ENCODE results near the gene KLHL41. TPM values are rescaled to one million over a fixed set of nuclear protein-coding genes. Genes with fewer than 3 reads are reported as not detected.
A peak's percentile ranks its signal among the peaks of the same experiment; 100 is the strongest.
"Not testable (repeated sequence)": the region's sequence is repeated elsewhere in the genome, so short reads cannot be mapped to it uniquely, and the experiment has no call there.

The KLHL41 gene
- total RNA-seq, 1 experiment from 2014 or later, result 0.51 TPM

DNA sequence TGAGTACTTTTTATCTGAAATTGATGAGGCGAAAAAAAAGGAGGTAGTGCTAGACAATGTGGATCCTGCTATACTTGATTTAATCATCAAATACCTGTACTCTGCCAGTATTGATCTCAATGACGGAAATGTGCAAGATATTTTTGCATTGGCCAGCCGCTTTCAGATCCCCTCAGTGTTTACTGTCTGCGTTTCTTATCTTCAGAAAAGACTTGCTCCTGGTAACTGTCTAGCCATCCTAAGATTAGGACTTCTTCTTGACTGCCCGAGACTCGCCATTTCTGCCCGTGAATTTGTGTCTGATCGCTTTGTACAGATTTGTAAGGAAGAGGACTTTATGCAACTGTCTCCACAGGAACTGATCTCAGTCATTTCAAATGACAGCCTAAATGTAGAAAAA lies 453 bp downstream of the KLHL41 start:
- DNase-seq (ENCODE audit: low read depth), result no peak

DNA sequence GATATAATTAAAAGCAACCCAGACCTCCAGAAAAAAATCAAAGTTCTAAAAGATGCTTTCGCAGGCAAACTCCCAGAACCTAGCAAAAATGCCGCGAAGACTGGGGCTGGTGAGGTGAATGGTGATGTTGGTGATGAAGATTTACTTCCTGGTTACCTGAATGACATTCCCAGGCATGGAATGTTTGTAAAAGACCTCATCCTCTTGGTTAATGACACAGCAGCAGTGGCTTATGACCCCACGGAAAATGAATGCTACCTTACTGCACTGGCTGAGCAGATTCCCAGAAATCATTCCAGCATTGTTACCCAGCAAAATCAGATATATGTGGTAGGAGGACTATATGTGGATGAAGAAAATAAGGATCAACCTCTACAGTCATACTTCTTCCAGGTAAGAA lies 994 bp downstream of the KLHL41 start:
- DNase-seq (ENCODE audit: low read depth), result no peak

DNA sequence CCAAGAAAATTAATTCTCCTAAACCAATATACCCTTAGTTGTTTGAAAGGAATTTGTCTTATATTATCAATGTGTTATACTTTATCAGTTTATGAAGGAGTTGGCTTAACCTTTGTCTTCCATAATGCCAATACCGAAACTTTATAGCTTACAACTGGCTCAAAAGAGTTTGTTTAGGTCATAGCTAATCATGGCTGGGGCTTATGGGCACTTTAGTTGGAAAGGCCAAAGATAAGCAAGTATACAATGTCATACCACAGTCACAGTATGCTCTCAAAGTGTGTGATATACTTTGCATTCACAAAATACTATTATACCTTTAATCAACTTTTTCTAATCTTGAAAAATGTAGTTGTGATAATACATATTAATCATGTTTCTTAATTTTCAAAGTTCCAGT lies 2.3 kb downstream of the KLHL41 start:
- no peak for DNase-seq (ENCODE audit: low read depth)

DNA sequence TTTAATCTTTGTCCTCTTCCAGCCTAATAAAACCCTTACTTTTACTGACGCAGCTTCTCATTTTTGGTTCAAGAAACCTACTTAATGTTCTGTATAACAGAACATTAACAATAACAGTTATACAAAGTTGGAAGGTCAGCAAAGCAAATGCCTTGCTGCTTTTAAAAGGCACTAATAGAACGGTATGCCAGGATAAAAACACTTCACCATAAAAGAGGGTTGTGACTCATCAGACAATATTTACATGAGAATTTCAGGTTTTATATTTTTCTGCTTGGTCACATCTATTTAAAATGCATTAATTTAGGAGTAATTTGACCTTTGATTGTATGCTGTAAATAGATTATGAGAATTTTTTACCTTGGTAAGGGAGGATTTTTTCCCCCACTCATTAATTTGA lies 3.0 kb downstream of the KLHL41 start:
- no peak for DNase-seq (ENCODE audit: low read depth)

DNA sequence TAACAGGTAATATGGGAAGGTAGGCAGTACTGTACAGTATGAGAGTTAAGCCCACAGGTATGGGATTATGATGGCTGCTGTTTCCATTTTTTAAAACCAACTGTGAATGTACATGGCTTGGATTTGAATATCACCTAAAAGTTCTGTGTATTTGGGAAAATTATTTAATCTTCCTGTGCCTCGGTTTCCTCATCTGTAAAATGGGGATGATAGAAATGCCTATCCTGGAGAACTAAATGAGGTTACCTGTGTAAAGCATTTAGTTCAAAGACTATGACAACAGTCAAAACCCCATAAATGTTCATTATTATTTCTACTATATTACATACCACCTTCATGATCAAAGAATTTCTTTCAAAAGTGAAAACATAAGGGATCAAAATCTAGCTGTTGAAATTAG lies 3.6 kb downstream of the KLHL41 start:
- DNase-seq (ENCODE audit: low read depth), result no peak

DNA sequence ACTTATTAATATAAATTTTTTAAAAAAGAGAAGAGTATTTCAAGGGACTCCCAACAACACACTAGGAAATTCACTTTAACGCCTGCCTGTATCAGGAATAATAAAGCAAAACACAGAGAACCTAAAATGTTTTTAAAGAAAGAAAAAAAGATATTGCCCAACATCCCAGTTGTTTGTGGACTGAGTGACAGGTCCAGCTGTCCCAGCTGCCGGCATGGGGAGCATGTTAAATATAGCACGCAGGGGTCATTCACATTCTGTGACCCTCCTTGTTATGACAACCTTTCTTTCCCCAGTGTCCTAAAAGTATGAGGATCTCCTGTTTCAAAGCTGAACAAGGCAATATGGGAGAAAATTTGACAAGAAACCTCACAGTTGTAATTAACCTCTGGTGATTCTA lies 4.4 kb downstream of the KLHL41 start:
- DNase-seq (ENCODE audit: low read depth), result no peak

DNA sequence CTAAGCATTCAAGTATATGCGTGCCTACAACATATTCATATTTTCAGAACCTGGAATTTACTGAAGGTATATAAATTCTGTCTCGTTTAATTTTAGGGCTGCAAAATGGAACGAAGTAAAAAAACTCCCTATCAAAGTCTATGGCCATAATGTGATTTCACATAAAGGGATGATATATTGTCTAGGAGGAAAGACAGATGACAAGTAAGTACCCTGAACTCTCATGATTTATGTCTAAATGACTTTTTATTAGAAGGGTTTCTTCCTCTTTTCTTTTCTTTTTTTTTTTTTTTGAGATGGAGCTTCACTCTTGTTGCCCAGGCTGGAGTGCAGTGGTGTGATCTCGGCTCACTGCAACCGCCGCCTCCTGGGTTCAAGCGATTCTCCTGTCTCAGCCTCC lies 5.3 kb downstream of the KLHL41 start:
- DNase-seq (ENCODE audit: low read depth), result not testable (repeated sequence)

DNA sequence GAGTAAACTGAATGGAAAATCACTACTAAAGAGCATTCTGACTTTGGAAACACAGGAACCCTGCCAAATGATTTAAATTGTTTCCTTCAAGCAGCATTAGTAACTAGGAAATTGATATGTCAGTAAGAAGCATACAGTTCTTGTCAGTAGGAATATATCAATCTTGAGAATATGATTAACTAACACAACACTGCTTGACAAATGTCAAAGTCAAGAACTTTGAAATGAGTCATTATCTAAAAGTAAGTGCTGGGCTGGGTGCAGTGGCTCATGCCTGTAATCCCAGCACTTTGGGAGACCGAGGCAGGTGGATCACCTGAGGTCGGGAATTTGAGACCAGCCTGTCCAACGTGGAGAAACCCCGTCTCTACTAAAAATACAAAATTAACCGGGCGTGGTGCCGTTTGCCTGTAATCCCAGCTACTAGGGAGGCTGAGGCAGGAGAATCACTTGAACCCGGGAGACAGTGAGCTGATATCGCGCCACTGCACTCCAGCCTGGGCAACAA lies 7.0 kb downstream of the KLHL41 start:
- DNase-seq (ENCODE audit: low read depth), result not testable (repeated sequence)

DNA sequence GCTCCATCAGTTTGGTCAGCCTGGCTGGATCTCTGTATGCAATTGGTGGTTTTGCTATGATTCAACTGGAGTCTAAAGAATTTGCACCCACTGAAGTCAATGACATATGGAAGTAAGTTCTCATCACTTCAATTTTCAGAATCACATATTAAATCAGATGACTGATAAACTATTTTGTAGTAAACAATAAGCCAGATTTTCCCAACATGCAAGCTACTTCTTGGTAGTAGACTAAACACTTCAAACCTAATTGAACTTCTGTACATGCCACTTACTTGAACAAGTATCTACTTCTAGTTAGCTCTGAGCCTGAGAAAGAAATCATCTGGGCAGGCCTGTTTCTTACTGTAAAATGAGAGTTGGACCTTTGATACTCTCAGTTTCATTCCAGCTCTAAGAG lies 11.4 kb downstream of the KLHL41 start:
- no peak for DNase-seq (ENCODE audit: low read depth)

DNA sequence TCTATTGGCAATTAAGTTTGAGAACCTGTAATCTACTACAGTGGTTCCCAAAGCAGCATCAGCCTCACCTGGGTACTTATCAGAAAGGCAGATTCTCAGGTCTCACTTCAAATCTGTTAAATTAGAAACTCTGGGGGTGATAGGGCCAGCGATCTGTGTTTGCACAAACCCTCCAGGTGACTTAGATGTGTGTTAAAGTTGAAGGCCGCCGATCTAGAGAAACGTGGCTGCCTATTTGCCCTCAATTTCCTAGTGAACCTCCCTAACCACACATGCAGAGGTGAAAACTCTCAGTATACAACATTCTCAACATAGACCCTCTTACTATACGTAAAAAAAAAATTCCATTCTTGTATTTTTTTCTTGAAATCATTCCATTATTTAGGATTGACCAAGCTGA lies 14.2 kb downstream of the KLHL41 start:
- no peak for DNase-seq (ENCODE audit: low read depth)

DNA sequence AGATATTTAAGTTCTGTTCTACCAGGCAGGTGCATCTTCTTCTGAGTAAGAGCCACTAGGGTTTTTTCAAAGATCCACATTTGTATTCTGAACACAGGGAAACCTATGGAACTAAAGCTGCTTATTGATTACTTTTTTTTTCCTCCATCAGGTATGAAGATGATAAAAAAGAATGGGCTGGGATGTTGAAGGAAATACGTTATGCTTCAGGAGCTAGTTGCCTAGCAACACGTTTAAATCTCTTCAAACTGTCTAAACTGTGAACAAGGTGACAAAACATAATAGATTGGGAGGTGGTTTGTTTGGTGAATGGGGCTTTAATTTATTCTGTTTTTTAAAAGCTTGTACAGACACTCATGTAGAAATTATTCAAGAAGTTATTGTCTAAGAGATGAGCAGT lies 15.9 kb downstream of the KLHL41 start:
- DNase-seq (ENCODE audit: low read depth), result no peak

DNA sequence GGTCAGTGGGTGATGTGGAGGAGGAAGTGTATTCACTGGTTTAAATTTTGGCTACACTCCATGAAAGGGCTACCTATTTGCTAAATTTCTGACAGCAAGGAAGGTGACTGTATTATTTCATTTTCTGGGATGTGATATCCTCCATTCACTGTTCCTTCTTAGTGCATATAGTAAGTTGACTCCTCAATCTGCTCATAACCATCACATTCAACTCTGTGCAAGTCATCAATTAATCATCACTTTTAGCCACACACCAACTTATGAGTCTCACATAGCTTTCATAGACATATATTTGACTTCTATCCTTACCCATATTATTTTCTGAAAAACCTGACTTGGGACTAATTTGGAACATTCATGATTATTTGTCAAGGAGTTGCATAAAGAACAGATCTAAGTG lies 16.9 kb downstream of the KLHL41 start:
- no peak for DNase-seq (ENCODE audit: low read depth)

DNA sequence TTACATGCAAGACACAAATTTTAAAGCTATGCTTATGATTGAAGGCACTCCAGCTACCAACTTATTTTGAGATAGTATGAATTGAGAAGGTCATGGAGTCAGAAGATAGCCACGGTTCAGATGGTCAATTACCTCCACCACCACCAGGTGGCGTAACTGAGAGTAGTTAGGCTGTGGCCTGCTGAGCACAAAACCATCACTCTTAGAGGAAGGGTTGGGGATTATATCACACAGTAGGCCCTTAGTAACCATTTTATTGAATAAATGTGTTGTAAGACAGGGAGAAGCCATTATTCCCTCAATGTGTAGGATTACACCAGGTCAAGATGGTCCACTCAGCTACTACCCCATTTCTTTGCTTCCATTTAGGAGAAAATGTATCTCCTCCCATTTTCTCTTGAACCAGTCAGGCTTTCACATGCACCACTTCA lies 18.8 kb downstream of the KLHL41 start:
- DNase-seq (ENCODE audit: low read depth), result peak; percentile 57

DNA sequence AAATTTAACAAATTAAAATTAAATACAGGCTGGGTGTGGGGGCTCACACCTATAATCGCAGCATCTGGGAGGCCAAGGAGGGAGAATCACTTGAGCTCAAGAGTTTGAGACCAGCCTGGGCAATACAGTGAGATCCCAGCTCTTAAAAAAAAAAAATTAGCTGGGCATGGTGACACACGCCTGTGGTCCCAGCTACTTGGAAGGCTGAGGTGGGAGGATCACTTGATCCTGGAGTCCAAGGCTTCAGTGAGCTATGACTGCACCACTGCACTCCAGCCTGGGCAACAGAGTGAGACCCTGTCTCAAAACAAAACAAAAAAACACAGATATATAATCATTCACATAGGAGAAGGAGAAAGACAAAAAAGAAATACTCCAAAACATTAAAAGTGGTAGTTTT lies 30.0 kb downstream of the KLHL41 start:
- not testable (repeated sequence) for DNase-seq (ENCODE audit: low read depth)

DNA sequence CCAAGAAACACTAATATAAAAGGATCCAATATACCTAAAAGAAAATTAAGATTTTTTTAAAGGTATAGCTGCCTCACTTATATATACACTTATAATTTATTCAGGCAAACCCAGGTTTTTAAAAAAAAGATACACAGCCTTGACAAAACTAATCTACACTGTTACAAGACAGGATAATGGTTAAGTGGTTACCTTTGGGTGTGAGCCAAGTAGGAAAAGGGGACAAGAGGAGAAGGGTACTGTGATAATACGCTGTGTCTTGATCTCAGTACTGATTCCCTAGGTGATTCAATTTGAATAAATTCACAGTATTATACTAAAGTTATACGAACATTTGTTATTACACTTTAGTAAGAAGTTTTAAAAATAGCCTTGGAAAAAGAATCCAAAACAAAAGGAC lies 30.6 kb downstream of the KLHL41 start:
- no peak for DNase-seq (ENCODE audit: low read depth)

DNA sequence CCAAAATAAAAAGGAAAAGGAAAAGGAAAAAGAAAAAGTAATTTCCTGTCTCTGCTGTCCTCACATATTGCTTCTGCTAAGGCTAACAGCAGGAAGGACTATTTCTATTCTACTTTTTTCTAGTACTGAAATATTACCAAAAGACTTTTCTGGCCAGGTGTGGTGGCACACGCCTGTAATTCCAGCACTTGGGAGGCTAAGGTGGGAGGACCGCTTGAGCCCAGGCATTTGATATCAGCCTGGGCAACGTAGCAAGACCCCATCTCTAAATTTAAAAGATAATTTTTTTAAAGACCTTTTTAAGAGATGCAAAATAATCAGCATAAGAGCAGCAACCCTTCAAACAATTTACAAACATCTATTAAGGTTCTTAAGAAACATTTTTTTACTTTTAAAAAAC lies 32.9 kb downstream of the KLHL41 start:
- no peak for DNase-seq (ENCODE audit: low read depth)

DNA sequence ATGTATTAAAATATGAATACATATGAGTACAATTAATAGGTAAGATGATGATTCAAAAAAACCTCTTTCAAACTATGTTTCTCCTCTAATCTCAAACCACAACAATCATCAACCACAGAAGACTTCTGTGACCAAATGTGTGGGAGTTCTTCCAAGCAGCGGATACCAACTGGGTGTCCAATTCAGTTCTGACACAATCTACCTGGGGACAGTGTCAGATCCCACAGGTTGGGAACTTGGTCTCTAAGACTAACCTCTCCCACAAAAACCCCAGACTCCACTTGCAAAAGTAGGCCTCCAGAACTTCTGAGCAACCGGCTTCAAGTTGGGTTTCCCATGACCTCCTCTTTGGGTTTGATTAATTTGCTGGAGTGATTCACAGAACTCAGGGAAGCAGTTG lies 37.3 kb downstream of the KLHL41 start:
- no peak for DNase-seq (ENCODE audit: low read depth)

DNA sequence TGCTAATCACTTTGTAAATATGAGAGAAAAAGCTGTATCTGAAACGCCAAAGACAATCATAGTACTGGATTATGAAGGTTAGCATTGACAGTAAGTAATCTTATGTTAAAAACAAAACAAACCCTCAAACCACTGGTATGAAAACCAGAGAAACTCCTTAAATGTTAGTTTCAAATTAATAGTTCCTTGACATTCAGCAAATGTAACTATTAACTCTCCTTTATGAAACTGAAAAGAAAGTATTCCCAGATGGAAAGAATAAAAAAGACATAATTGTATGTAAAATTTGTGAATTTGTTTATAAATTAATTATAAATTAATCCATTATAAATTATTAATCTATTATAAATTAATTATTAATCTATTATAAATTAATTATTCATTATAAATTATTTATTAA lies 51.9 kb downstream of the KLHL41 start:
- no peak for DNase-seq (ENCODE audit: low read depth)

DNA sequence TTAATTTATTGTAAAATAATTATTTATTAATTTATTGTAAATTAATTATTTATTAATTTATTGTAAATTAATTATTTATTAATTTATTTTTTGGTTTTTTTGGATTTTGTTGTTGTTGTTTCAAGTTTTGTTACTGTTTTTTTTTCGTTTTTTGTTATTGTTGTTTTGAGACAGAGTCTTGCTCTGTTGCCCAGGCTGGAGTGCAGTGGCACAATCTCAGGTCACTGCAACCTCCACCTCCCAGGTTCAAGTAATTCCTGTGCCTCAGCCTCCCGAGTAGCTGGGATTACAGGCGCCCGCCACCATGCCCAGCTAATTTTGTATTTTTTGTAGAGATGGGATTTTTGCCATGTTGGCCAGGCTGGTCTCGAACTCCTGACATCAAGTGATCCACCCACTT lies 52.6 kb downstream of the KLHL41 start:
- not testable (repeated sequence) for DNase-seq (ENCODE audit: low read depth)

DNA sequence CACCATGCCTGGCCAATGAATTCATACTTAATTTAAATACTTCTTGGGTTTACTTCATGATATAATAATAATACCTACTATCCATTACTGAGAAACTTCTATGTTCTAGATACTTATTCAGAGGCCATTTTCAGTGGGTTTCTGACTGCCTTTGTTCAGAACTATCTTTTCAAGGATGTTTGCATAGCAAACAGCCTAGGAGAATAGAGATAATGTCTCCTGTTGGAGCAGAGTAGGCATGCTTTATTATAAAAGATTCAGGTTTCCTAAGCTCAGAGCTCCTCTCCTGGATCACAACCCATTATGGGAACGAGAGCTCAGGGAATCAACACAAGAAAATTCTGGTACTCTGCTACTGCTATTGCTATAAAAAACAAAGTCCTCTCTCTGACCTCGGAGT lies 53.0 kb downstream of the KLHL41 start:
- no peak for DNase-seq (ENCODE audit: low read depth)

DNA sequence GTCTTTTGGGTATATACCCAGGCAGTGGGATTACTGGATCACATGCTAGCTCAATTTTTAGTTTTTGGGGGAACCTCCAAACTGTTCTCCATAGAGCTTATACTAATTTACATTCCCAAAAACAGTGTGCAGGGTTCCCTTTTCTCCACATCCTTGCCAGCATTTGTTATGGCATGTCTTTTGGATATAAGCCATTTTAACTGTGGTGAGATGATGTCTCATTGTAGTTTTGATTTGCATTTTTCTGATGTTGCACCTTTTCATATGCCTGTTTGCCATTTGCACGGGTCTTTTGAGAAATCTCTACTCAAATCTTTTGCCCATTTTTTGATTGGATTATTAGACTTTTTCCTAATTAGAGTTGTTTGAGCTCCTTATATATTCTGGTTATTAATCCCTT lies 56.2 kb downstream of the KLHL41 start:
- DNase-seq (ENCODE audit: low read depth), result no peak

DNA sequence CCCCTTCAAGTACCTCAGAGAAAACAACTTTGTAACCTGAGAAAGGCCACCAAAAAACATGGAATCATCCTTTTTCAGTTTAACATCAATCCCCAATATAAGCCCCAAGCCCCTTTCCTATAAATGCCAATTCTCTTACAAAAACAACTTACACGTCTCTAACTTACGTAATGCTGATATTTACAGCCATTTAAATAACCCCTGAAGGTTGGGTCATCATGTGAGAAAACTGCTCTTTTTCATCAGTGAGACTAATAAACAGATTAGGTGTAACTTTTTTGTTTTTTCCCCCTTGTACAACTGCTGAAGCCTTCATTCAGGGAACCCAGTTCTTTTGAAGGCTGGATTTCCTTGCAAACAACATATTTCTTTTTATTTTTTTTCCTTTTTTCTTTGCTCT lies 60.4 kb downstream of the KLHL41 start:
- no peak for DNase-seq (ENCODE audit: low read depth)

DNA sequence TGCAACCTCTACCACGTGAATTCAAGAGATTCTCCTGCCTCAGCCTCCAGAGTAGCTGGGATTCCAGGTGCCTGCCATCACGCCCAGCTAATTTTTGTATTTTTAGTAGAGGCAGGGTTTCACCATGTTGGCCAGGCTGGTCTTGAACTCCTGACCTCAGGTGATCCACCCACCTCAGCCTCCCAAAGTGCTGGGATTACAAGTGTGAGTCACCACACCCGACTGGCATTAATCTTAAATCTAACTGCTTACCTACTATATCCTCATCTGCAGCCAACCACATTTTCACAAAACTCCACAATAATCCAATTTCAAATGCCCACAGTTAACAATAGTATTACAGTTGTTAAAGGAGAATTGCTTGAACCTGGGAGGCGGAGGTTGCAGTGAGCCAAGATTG lies 61.2 kb downstream of the KLHL41 start:
- not testable (repeated sequence) for DNase-seq (ENCODE audit: low read depth)

DNA sequence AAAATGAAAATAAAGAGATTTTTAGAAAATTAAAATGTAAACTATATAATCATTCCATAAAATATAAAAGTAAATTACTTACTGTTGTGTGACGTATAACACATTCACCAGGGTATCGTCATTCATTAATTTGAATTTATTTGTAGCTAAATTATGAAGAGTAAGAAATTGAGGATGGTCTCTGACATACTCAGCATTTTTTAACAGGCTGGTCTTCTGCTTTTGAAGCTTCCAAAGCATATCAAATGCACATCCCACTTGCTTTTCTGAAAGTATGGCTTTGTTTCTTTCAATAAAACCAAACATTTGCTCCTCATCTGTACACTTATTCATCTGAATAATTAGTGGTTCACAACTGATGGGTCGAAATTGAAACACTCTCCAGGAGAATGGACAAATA lies 62.1 kb downstream of the KLHL41 start:
- DNase-seq (ENCODE audit: low read depth), result no peak

DNA sequence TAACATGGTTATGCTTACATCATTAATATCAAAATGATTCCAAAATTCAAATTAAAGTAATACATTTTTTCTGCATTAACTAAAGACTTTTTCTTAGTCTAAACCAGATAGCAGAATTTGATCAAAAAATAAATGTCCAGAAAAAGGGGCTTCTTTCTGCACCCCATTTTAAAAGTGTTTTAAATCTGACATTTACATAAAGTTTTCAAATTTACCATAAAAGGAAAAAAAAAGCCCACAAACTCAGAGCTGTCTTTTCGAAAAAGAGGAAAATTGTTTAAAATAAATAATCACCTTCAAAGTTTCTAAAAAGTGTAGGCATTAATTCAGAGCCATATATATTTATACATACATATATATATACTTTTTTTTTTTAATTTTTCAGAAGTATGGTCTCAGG lies 62.7 kb downstream of the KLHL41 start:
- no peak for DNase-seq (ENCODE audit: low read depth)

All from Daoy (cell line).